Nephron (organoid): ENCODE results near the gene VPS39.

Experiments used
- H3K27ac Mint-ChIP-seq, 3 experiments: 2 replicates each; pipeline ENCODE4 v1.8.0; 2020; ENCODE audit warnings: mixed read lengths in 3 of 3, mild to moderate bottlenecking in 2 of 3, moderate library complexity in 1 of 3
- H3K27me3 Mint-ChIP-seq: 2 replicates; pipeline ENCODE4 v1.8.0; 2021; ENCODE audit warnings: low read depth, mild to moderate bottlenecking, moderate library complexity, mixed read lengths
- H3K36me3 Mint-ChIP-seq: 2 replicates; pipeline ENCODE4 v1.8.0; 2020; ENCODE audit warnings: low read depth, mixed read lengths
- H3K4me1 Mint-ChIP-seq: 2 replicates; pipeline ENCODE4 v1.8.0; 2020; ENCODE audit warnings: mixed read lengths
- H3K4me3 Mint-ChIP-seq, 3 experiments: 2 replicates each; pipeline ENCODE4 v1.8.0; 2020; ENCODE audit warnings: mild to moderate bottlenecking in 3 of 3, mixed read lengths in 3 of 3, moderate library complexity in 2 of 3
- H3K9me3 Mint-ChIP-seq: 2 replicates; pipeline ENCODE4 v1.8.0; 2020; ENCODE audit warnings: mixed read lengths
- CTCF ChIP-seq, 3 experiments: fragments of 200-600 bp; sonication (generic); IDR thresholded peaks; one replicate each; pipeline ENCODE4 v1.5.0; 2021; ENCODE audit warnings: antibody characterized with exemption in 3 of 3; ENCODE audit not compliant: unreplicated experiment in 3 of 3

VPS39 gene

GRCh38 chr15:42150219-42150970 is 57.7 kb downstream of the VPS39 start:
- Mint-ChIP-seq H3K27ac (peak overlapping the region in 1 of 3 experiments; percentile 61), H3K27me3 (no peaks in the 10 kb centered on the region), H3K4me3 (no peak overlapping the region), H3K9me3 (no peaks in the 10 kb centered on the region), H3K36me3 (no peaks in the 10 kb centered on the region), H3K4me1 (peaks cover 26% of the 10 kb centered on the region)
- TF ChIP-seq CTCF (IDR thresholded peaks at IDR 0.05; ENCODE audit: unreplicated experiment in 3 of 3), result no peak

- H3K36me3 Mint-ChIP-seq, result no peaks in the 10 kb centered on the region
- peaks cover 3% of the 10 kb centered on the region for H3K27me3 Mint-ChIP-seq
- TF ChIP-seq CTCF (IDR thresholded peaks at IDR 0.05; ENCODE audit: unreplicated experiment in 3 of 3), result no peak
- H3K9me3 Mint-ChIP-seq, result no peaks in the 10 kb centered on the region
- peaks cover 19% of the 10 kb centered on the region for H3K4me1 Mint-ChIP-seq
- no peak overlapping the region for H3K4me3 Mint-ChIP-seq
- H3K27ac Mint-ChIP-seq, result no peak overlapping the region
Observed at GRCh38 chr15:42149493-42150218, 58.4 kb downstream of the VPS39 start.

- Mint-ChIP-seq H3K4me3 (no peak overlapping the region), H3K27ac (peak overlapping the region in 2 of 3 experiments; percentile 12 to 39), H3K36me3 (no peaks in the 10 kb centered on the region), H3K9me3 (no peaks in the 10 kb centered on the region), H3K27me3 (peaks cover 3% of the 10 kb centered on the region), H3K4me1 (peaks cover 18% of the 10 kb centered on the region)
- TF ChIP-seq CTCF (IDR thresholded peaks at IDR 0.05; ENCODE audit: unreplicated experiment in 3 of 3), result no peak
Observed at GRCh38 chr15:42148808-42149492, 59.2 kb downstream of the VPS39 start.

GRCh38 chr15:42147431-42147735 is 60.7 kb downstream of the VPS39 start:
- no peaks in the 10 kb centered on the region for H3K9me3 Mint-ChIP-seq
- peaks cover 16% of the 10 kb centered on the region for H3K4me1 Mint-ChIP-seq

More at GRCh38 chr15:42147431-42147735, 60.7 kb downstream of the VPS39 start:
- H3K27me3 Mint-ChIP-seq, result peaks cover 3% of the 10 kb centered on the region
- H3K36me3 Mint-ChIP-seq, result no peaks in the 10 kb centered on the region
- TF ChIP-seq CTCF (IDR thresholded peaks at IDR 0.05; ENCODE audit: unreplicated experiment in 3 of 3), result no peak
- peak overlapping the region in 1 of 3 experiments; percentile 20 for H3K27ac Mint-ChIP-seq
- no peak overlapping the region for H3K4me3 Mint-ChIP-seq
